Neuronal stem cell (in vitro differentiated cells): ENCODE results near the gene LIM2.

ENCODE experiments used
- DNase-seq: peaks from one replicate; pipeline ENCODE4 v3.0.0-alpha.2; 2013; ENCODE audit warnings: low spot score
- H2AFZ ChIP-seq: one replicate; pipeline ENCODE4 v1.6.1; 2013; ENCODE audit warnings: mild to moderate bottlenecking, low read length, inconsistent platforms
- H2AK5ac ChIP-seq: 2 replicates; pipeline ENCODE4 v1.6.1; 2013; ENCODE audit warnings: low read depth, mild to moderate bottlenecking, inconsistent platforms, low read length, moderate library complexity, mixed read lengths
- H2BK120ac ChIP-seq: 2 replicates; pipeline ENCODE4 v1.6.1; 2013; ENCODE audit warnings: low read depth, mild to moderate bottlenecking, inconsistent platforms, low read length, moderate library complexity, mixed read lengths
- H2BK12ac ChIP-seq: one replicate; pipeline ENCODE4 v1.6.1; 2013; ENCODE audit warnings: low read length, inconsistent platforms
- H2BK15ac ChIP-seq: 2 replicates; pipeline ENCODE4 v1.6.1; 2013; ENCODE audit warnings: mild to moderate bottlenecking, low read length, inconsistent platforms, mixed read lengths
- H2BK5ac ChIP-seq: one replicate; pipeline ENCODE4 v1.6.1; 2013; ENCODE audit warnings: inconsistent platforms, mild to moderate bottlenecking, low read length, moderate library complexity
- H3K14ac ChIP-seq: one replicate; pipeline ENCODE4 v1.6.1; 2013; ENCODE audit warnings: low read length, inconsistent platforms
- H3K18ac ChIP-seq: 2 replicates; pipeline ENCODE4 v1.6.1; 2013; ENCODE audit warnings: low read length, inconsistent platforms
- H3K23ac ChIP-seq: 2 replicates; pipeline ENCODE4 v1.6.1; 2013; ENCODE audit warnings: low read depth, mild to moderate bottlenecking, mixed read lengths, low read length, inconsistent platforms; ENCODE audit not compliant: poor library complexity
- H3K27ac ChIP-seq: replicated peaks from 3 replicates; pipeline ENCODE4 v1.5.1; 2013; ENCODE audit warnings: low read length, inconsistent platforms
- H3K27me3 ChIP-seq, 3 experiments: 2 replicates each; pipeline ENCODE4 v1.6.1; 2013; ENCODE audit warnings: low read length in 3 of 3, mild to moderate bottlenecking in 2 of 3, inconsistent platforms in 1 of 3, low read depth in 1 of 3, mixed read lengths in 1 of 3, moderate library complexity in 1 of 3; ENCODE audit not compliant: control insufficient read depth in 3 of 3, insufficient read depth in 3 of 3
- H3K36me3 ChIP-seq, 2 donors: replicated peaks in 1 of 2; 2 replicates each; pipeline ENCODE4 v1.6.1; 2013; ENCODE audit warnings: low read length in 2 of 2; ENCODE audit not compliant: control insufficient read depth in 2 of 2, insufficient read depth in 2 of 2
- H3K4ac ChIP-seq: 2 replicates; pipeline ENCODE4 v1.6.1; 2013; ENCODE audit warnings: inconsistent platforms, mild to moderate bottlenecking, low read length, moderate library complexity
- H3K4me1 ChIP-seq, 2 donors: 1 replicate in 1 of 2; 2 replicates in 1 of 2; pipeline ENCODE4 v1.6.1; 2013; ENCODE audit warnings: low read length in 2 of 2, low read depth in 1 of 2; ENCODE audit not compliant: control insufficient read depth in 2 of 2, insufficient read depth in 1 of 2
- H3K4me2 ChIP-seq: one replicate; pipeline ENCODE4 v1.6.1; 2013; ENCODE audit warnings: mild to moderate bottlenecking, low read length, inconsistent platforms; ENCODE audit not compliant: insufficient read depth, poor library complexity, severe bottlenecking
- H3K4me3 ChIP-seq, 2 donors: 2 replicates each; pipeline ENCODE4 v1.5.1; 2013; ENCODE audit warnings: low read length in 2 of 2, mild to moderate bottlenecking in 2 of 2, inconsistent platforms in 1 of 2, moderate library complexity in 1 of 2
- H3K79me1 ChIP-seq: one replicate; pipeline ENCODE4 v1.6.1; 2013; ENCODE audit warnings: low read depth, mild to moderate bottlenecking, inconsistent platforms, low read length, moderate library complexity
- H3K9ac ChIP-seq: one replicate; pipeline ENCODE4 v1.6.1; 2013; ENCODE audit warnings: mild to moderate bottlenecking, low read depth, low read length, inconsistent platforms; ENCODE audit not compliant: poor library complexity
- H3K9me3 ChIP-seq, 2 donors: replicated peaks in 1 of 2; 2 replicates each; pipeline versions ENCODE3 to v1.6.1; 2013; ENCODE audit warnings: low read length in 2 of 2, mild to moderate bottlenecking in 2 of 2, inconsistent platforms in 1 of 2, low read depth in 1 of 2, mixed read lengths in 1 of 2, moderate library complexity in 1 of 2; ENCODE audit not compliant: control insufficient read depth in 2 of 2, insufficient read depth in 1 of 2
- H4K8ac ChIP-seq: one replicate; pipeline ENCODE4 v1.6.1; 2013; ENCODE audit warnings: low read depth, mild to moderate bottlenecking, inconsistent platforms, low read length, moderate library complexity
- H4K91ac ChIP-seq: one replicate; pipeline ENCODE4 v1.6.1; 2013; ENCODE audit warnings: low read length, low read depth, mild to moderate bottlenecking, inconsistent platforms; ENCODE audit not compliant: poor library complexity
- WGBS, 2 donors: extraction: QIAGEN DNeasy Blood & Tissue Kit; methylation state at CpG; one replicate each; pipeline ENCODE4 v1.1.7; 2013; ENCODE audit warnings: missing lambda C conversion rate in 2 of 2, mixed read lengths in 1 of 2; ENCODE audit not compliant: insufficient read length in 2 of 2, insufficient replicate concordance in 1 of 2; ENCODE audit errors: extremely low coverage in 2 of 2; 5-methylcytosine and 5-hydroxymethylcytosine counted together

LIM2 gene

DNA sequence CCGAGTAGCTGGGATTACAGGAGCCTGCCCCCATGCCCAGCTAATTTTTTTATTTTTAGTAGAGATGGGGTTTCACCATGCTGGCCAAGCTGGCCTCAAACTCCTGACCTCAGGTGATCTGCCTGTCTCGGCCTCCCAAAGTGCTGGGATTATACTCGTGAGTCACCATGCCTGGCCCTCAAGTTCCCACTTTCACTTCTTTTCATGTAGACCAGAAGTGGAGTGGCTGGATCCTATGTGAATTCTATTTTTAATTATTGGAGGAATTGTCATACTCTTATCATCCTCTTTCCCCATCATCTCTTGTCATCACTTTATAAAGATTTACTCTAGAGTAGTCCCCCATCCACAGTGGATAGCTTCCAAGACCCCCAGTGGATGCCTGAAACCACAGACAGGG, 42.4 kb upstream of the LIM2 start:
- no peak overlapping the region for H2AFZ ChIP-seq
- H3K27me3 ChIP-seq = peaks cover 0 to 14% (median 0%) of the 10 kb centered on the region in 3 experiments
- H3K4me2 ChIP-seq = no peak overlapping the region
- DNase-seq = no peak
- H2BK120ac ChIP-seq = no peak overlapping the region
- H2AK5ac ChIP-seq = no peak overlapping the region
- H3K79me1 ChIP-seq = no peaks in the 10 kb centered on the region
- H3K27ac ChIP-seq = no peak overlapping the region
- H3K4ac ChIP-seq = no peak overlapping the region
- no peak overlapping the region for H2BK15ac ChIP-seq
- no peak overlapping the region for H4K91ac ChIP-seq
- H3K23ac ChIP-seq = no peak overlapping the region
- no peak overlapping the region for H3K14ac ChIP-seq
- H3K36me3 ChIP-seq = no peaks in the 10 kb centered on the region
- no peak overlapping the region for H2BK5ac ChIP-seq
- H2BK12ac ChIP-seq = no peak overlapping the region
- H3K9me3 ChIP-seq = no peaks in the 10 kb centered on the region
- no peak overlapping the region for H4K8ac ChIP-seq
- WGBS, 2 donors = no CpG with 5 or more reads among the region's 3 CpGs
- no peaks in the 10 kb centered on the region for H3K4me1 ChIP-seq
- no peak overlapping the region for H3K4me3 ChIP-seq
- H3K18ac ChIP-seq = no peak overlapping the region
- H3K9ac ChIP-seq = no peak overlapping the region

DNA sequence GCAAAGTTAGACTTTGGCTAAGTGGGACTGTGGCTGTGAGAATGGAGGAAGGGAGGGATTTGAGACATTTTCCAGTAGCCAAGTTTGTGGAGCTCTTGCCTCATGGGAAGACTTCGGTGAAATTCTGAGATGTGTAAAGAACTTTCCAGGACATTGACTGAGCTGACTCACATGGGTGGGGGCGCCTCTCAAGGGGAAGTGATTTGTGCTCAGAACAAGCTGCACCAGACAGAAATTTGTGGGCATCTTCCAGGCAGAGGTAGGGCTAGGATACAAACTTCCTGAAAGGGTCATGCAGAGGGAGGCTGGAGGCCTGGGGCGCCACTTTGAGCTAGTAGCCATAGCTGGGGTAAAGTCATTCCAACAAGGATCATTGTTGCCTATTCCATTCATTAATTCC, 39.4 kb upstream of the LIM2 start:
- H3K9me3 ChIP-seq = no peaks in the 10 kb centered on the region
- H3K79me1 ChIP-seq = no peaks in the 10 kb centered on the region
- H2BK5ac ChIP-seq = no peak overlapping the region
- no peak overlapping the region for H3K4ac ChIP-seq
- no peak overlapping the region for H3K14ac ChIP-seq
- H4K91ac ChIP-seq = no peak overlapping the region
- no peak overlapping the region for H3K4me2 ChIP-seq
- no peaks in the 10 kb centered on the region for H3K36me3 ChIP-seq
- H3K27ac ChIP-seq = no peak overlapping the region
- peaks cover 0 to 14% (median 0%) of the 10 kb centered on the region in 3 experiments for H3K27me3 ChIP-seq
- H4K8ac ChIP-seq = no peak overlapping the region
- no peak overlapping the region for H3K23ac ChIP-seq
- H3K9ac ChIP-seq = no peak overlapping the region
- H2BK15ac ChIP-seq = no peak overlapping the region
- no peaks in the 10 kb centered on the region for H3K4me1 ChIP-seq
- no CpG with 5 or more reads among the region's 3 CpGs for WGBS, 2 donors
- no peak overlapping the region for H3K18ac ChIP-seq
- H2BK12ac ChIP-seq = no peak overlapping the region
- H3K4me3 ChIP-seq = no peak overlapping the region
- no peak overlapping the region for H2AK5ac ChIP-seq
- no peak overlapping the region for H2BK120ac ChIP-seq
- DNase-seq = no peak
- no peak overlapping the region for H2AFZ ChIP-seq

DNA sequence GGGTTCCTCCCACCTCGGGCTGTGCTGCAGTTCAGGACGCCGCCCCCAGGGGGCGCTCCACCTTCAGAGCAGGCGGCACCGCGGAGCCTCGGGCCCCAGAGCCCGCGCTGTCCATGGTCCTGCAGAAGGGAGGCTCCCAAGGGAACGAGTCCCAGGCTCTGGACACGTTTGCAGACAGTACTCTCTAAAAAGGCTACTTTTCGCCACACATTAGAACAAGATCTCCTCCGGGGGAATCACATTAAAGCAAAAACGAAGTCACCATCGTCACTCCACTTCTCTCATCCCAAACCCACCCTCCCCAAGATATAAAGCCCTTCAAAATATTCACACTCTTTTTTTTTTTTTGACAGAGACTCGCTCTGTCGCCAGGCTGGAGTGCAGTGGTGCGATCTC, 34.3 kb upstream of the LIM2 start:
- DNase-seq = peak; percentile 88

DNA sequence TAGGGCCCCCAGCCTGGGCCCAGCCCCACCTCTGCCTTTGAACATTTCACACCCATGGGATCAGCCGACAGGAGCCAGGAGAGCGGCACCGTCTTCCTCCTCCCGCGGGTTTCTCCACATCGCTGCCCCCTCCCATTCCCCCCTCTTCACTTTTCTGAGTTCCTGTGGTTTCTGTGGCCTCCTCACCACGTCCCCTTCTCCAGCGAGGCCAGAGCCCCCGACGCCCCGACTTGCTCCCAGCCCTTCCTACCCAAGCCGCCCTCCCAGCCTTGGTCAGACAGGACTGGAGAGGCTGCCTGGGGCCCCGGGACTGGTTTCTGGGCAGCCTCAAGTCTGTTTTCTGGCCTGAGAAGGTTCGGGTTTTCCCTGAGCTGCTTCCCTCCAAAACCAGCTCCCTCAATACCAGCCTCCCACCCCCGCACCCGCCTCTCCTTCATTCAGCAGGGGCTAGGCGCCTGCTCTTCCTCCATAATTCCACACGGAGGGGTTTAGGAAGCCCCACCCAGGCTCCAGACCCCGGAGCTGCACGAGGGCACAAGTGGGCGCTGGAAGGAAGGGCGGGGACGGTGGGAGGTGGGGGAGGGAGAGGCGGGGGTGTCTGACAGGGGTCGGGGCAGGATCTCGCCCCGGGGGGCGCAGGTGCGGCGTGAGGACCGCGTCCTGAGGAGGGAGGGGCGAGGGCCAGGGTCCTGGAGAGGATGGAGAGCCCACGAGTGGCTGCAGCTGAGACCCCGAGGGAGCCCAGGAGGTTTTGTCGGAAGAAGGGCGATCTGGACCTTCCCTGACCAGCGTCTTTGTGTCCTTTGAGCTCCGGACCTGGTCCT, 33.7 kb upstream of the LIM2 start:
- peak overlapping the region; percentile 52 for H3K4me2 ChIP-seq
- no CpG with 5 or more reads among the region's 39 CpGs for WGBS, 2 donors
- no peak overlapping the region for H3K4me3 ChIP-seq

More for the DNA sequence above, 34.3 kb upstream of the LIM2 start:
- H3K23ac ChIP-seq = peak overlapping the region; percentile 98
- no peak overlapping the region for H2AFZ ChIP-seq
- H3K9ac ChIP-seq = no peak overlapping the region
- H4K8ac ChIP-seq = no peak overlapping the region
- no peak overlapping the region for H3K18ac ChIP-seq
- no peak overlapping the region for H4K91ac ChIP-seq
- no peak overlapping the region for H3K27ac ChIP-seq
- no peak overlapping the region for H2BK5ac ChIP-seq
- WGBS, 2 donors = no CpG with 5 or more reads among the region's 19 CpGs
- H2BK15ac ChIP-seq = no peak overlapping the region
- no peak overlapping the region for H2AK5ac ChIP-seq
- no peaks in the 10 kb centered on the region for H3K9me3 ChIP-seq
- peak overlapping the region; percentile 52 for H3K4me2 ChIP-seq
- H2BK12ac ChIP-seq = no peak overlapping the region
- H3K36me3 ChIP-seq = no peaks in the 10 kb centered on the region
- H3K79me1 ChIP-seq = no peaks in the 10 kb centered on the region
- no peak overlapping the region for H3K4me3 ChIP-seq
- no peak overlapping the region for H3K4ac ChIP-seq
- no peak overlapping the region for H2BK120ac ChIP-seq
- peaks cover 0 to 8% (median 3%) of the 10 kb centered on the region in 3 experiments for H3K27me3 ChIP-seq
- no peak overlapping the region for H3K14ac ChIP-seq
- peaks cover 0 to 1% of the 10 kb centered on the region in 2 donors for H3K4me1 ChIP-seq

More for the DNA sequence above, 33.7 kb upstream of the LIM2 start:
- Histone ChIP-seq H3K18ac (peak overlapping the region; percentile 19), H3K79me1 (no peaks in the 10 kb centered on the region), H3K9me3 (no peaks in the 10 kb centered on the region), H3K36me3 (no peaks in the 10 kb centered on the region), H2BK120ac (no peak overlapping the region), H2BK12ac (no peak overlapping the region), H2AK5ac (no peak overlapping the region), H3K14ac (no peak overlapping the region), H2BK5ac (no peak overlapping the region), H3K4me1 (peaks cover 0 to 1% of the 10 kb centered on the region in 2 donors), H4K8ac (no peak overlapping the region), H2AFZ (no peak overlapping the region), H4K91ac (no peak overlapping the region), H3K4ac (no peak overlapping the region), H3K27ac (no peak overlapping the region), H3K9ac (no peak overlapping the region), H3K27me3 (peaks cover 0 to 8% (median 3%) of the 10 kb centered on the region in 3 experiments), H3K23ac (peak overlapping the region; percentile 98), H2BK15ac (no peak overlapping the region)
- DNase-seq = no peak
